CD4-positive, alpha-beta T cell treated with Interleukin-4 for 1 hour (primary cell): ENCODE data around the gene TUBGCP3.
"Not testable (repeated sequence)": the region's sequence is repeated elsewhere in the genome, so short reads cannot be mapped to it uniquely, and the experiment has no call there.

ENCODE experiments used
- DNase-seq, 2 donors: peaks; one replicate each; pipeline ENCODE4 v3.0.0-alpha.2; 2020 to 2022

The TUBGCP3 gene

GRCh38 chr13:112525356-112525945 is 62.5 kb downstream of the TUBGCP3 start:
- no peak for DNase-seq

- DNase-seq = no peak
These were observed 65.4 kb downstream of the TUBGCP3 start for GRCh38 chr13:112522578-112522977.

GRCh38 chr13:112521073-112521685 is 66.8 kb downstream of the TUBGCP3 start:
- no peak for DNase-seq

GRCh38 chr13:112519517-112520060 is 68.4 kb downstream of the TUBGCP3 start:
- DNase-seq = no peak

- DNase-seq = no peak
These were observed 71.7 kb downstream of the TUBGCP3 start for GRCh38 chr13:112516218-112516617.

- no peak for DNase-seq
These were observed 74.2 kb downstream of the TUBGCP3 start for GRCh38 chr13:112513761-112514160.

GRCh38 chr13:112510987-112511685 is 76.8 kb downstream of the TUBGCP3 start:
- no peak for DNase-seq

- DNase-seq = peak in 1 of 2 donors; percentile 2
These were observed 77.8 kb downstream of the TUBGCP3 start for GRCh38 chr13:112510002-112510780.

GRCh38 chr13:112509190-112509589 is 78.8 kb downstream of the TUBGCP3 start:
- no peak for DNase-seq

GRCh38 chr13:112506046-112506445 is 81.9 kb downstream of the TUBGCP3 start:
- no peak for DNase-seq

- no peak for DNase-seq
These were observed 91.8 kb downstream of the TUBGCP3 start for GRCh38 chr13:112496166-112496565.

GRCh38 chr13:112495465-112495864 is 92.5 kb downstream of the TUBGCP3 start:
- DNase-seq = no peak

- no peak for DNase-seq
These were observed 98.8 kb downstream of the TUBGCP3 start for GRCh38 chr13:112489199-112489598.

- DNase-seq = not testable (repeated sequence)
These were observed 99.5 kb downstream of the TUBGCP3 start for GRCh38 chr13:112488343-112489050.

GRCh38 chr13:112487127-112487517 is 100.8 kb downstream of the TUBGCP3 start:
- DNase-seq = no peak

GRCh38 chr13:112486386-112487126 is 101.4 kb downstream of the TUBGCP3 start:
- no peak for DNase-seq

- not testable (repeated sequence) for DNase-seq
These were observed 102.1 kb downstream of the TUBGCP3 start for GRCh38 chr13:112485814-112486213.

- no peak for DNase-seq
These were observed 104.7 kb downstream of the TUBGCP3 start for GRCh38 chr13:112483299-112483698.

- no peak for DNase-seq
These were observed 106.5 kb downstream of the TUBGCP3 start for GRCh38 chr13:112481458-112481857.

GRCh38 chr13:112479389-112479788 is 108.6 kb downstream of the TUBGCP3 start:
- no peak for DNase-seq

GRCh38 chr13:112477070-112477619 is 110.8 kb downstream of the TUBGCP3 start:
- DNase-seq = no peak
